ENCODE data around the gene FAM193A.
A peak's percentile ranks its signal among the peaks of the same experiment; 100 is the strongest.
"Not testable (repeated sequence)": the region's sequence is repeated elsewhere in the genome, so short reads cannot be mapped to it uniquely, and the experiment has no call there.

The FAM193A gene

GRCh38 chr4:2652415-2653160, 116.1 kb downstream of the FAM193A start:
- DNase-seq, result no peak

- no peak for DNase-seq
These were observed 124.3 kb downstream of the FAM193A start for GRCh38 chr4:2660596-2661211.

- DNase-seq, result no peak
These were observed 126.2 kb downstream of the FAM193A start for GRCh38 chr4:2662598-2662997.

- no peak for DNase-seq
These were observed 126.8 kb downstream of the FAM193A start for GRCh38 chr4:2663275-2663674.

GRCh38 chr4:2666722-2667247, 130.3 kb downstream of the FAM193A start:
- DNase-seq, result no peak

GRCh38 chr4:2667428-2667827, 131.0 kb downstream of the FAM193A start:
- DNase-seq, result no peak

GRCh38 chr4:2671267-2671895, 134.9 kb downstream of the FAM193A start:
- no peak for DNase-seq

- no peak for DNase-seq
These were observed 135.6 kb downstream of the FAM193A start for GRCh38 chr4:2672082-2672481.

- no peak for DNase-seq
These were observed 136.3 kb downstream of the FAM193A start for GRCh38 chr4:2672700-2673099.

- no peak for DNase-seq
These were observed 136.7 kb downstream of the FAM193A start for GRCh38 chr4:2673157-2673556.

GRCh38 chr4:2679762-2680161, 143.3 kb downstream of the FAM193A start:
- DNase-seq, result not testable (repeated sequence)

- no peak for DNase-seq
These were observed 148.0 kb downstream of the FAM193A start for GRCh38 chr4:2684486-2684885.

- no peak for DNase-seq
These were observed 149.1 kb downstream of the FAM193A start for GRCh38 chr4:2685541-2685940.

GRCh38 chr4:2686379-2687265, 150.2 kb downstream of the FAM193A start:
- no peak for DNase-seq

- no peak for DNase-seq
These were observed 151.8 kb downstream of the FAM193A start for GRCh38 chr4:2688281-2688680.

- DNase-seq, result no peak
These were observed 152.2 kb downstream of the FAM193A start for GRCh38 chr4:2688697-2689096.

GRCh38 chr4:2689114-2689513, 152.7 kb downstream of the FAM193A start:
- no peak for DNase-seq

- peak; percentile 43 for DNase-seq
These were observed 153.6 kb downstream of the FAM193A start for GRCh38 chr4:2689825-2690700.

GRCh38 chr4:2691313-2691712, 154.9 kb downstream of the FAM193A start:
- DNase-seq, result no peak

- no peak for DNase-seq
These were observed 155.5 kb downstream of the FAM193A start for GRCh38 chr4:2691952-2692435.

GRCh38 chr4:2694691-2695090, 158.2 kb downstream of the FAM193A start:
- no peak for DNase-seq

Data from KG1 (cell line).